ENCODE data around the gene OR52I2.

GRCh38 chr11:4565371-4565770 lies 16.2 kb upstream of the OR52I2 start:
- no peak for TF ChIP-seq CTCF (IDR thresholded peaks at IDR 0.05; ENCODE audit: low read depth, low read length)
- TF ChIP-seq MYC (IDR thresholded peaks at IDR 0.05; ENCODE audit: low read depth, low read length): no peak
- no peak for TF ChIP-seq MAX (IDR thresholded peaks at IDR 0.05; ENCODE audit: low read depth, low read length)
- no peak for TF ChIP-seq POLR2A (IDR thresholded peaks at IDR 0.05; ENCODE audit: extremely low read depth, insufficient read length)
